ENCODE data around the gene MCUB. TPM values are rescaled to one million over a fixed set of nuclear protein-coding genes. Genes with fewer than 3 reads are reported as not detected.
"Not testable (repeated sequence)": the region's sequence is repeated elsewhere in the genome, so short reads cannot be mapped to it uniquely, and the experiment has no call there.

Gene MCUB
- total RNA-seq, 1 donor from 2014 or later = 44.9 TPM

- Mint-ChIP-seq H3K4me1 (ENCODE audit: unreplicated experiment) (peaks cover 30% of the 10 kb centered on the region), H3K27ac (ENCODE audit: unreplicated experiment) (no peak overlapping the region), H3K4me3 (ENCODE audit: unreplicated experiment) (no peak overlapping the region), H3K27me3 (ENCODE audit: unreplicated experiment) (peaks cover 3% of the 10 kb centered on the region), H3K36me3 (ENCODE audit: low read depth, unreplicated experiment) (no peaks in the 10 kb centered on the region), H3K9me3 (ENCODE audit: unreplicated experiment) (no peaks in the 10 kb centered on the region)
- TF ChIP-seq, protein P1, sequence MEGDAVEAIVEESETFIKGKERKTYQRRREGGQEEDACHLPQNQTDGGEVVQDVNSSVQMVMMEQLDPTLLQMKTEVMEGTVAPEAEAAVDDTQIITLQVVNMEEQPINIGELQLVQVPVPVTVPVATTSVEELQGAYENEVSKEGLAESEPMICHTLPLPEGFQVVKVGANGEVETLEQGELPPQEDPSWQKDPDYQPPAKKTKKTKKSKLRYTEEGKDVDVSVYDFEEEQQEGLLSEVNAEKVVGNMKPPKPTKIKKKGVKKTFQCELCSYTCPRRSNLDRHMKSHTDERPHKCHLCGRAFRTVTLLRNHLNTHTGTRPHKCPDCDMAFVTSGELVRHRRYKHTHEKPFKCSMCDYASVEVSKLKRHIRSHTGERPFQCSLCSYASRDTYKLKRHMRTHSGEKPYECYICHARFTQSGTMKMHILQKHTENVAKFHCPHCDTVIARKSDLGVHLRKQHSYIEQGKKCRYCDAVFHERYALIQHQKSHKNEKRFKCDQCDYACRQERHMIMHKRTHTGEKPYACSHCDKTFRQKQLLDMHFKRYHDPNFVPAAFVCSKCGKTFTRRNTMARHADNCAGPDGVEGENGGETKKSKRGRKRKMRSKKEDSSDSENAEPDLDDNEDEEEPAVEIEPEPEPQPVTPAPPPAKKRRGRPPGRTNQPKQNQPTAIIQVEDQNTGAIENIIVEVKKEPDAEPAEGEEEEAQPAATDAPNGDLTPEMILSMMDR (IDR thresholded peaks at IDR 0.05; ENCODE audit: unreplicated experiment) = no peak
- DNase-seq (ENCODE audit: low spot score) = no peak
These were observed 15.1 kb downstream of the MCUB start for GRCh38 chr4:109574931-109575804.

GRCh38 chr4:109576462-109576861, 16.4 kb downstream of the MCUB start:
- TF ChIP-seq, protein P1 (IDR thresholded peaks at IDR 0.05; ENCODE audit: unreplicated experiment) = no peak
- peaks cover 30% of the 10 kb centered on the region for H3K4me1 Mint-ChIP-seq (ENCODE audit: unreplicated experiment)
- H3K9me3 Mint-ChIP-seq (ENCODE audit: unreplicated experiment) = no peaks in the 10 kb centered on the region
- no peak overlapping the region for H3K4me3 Mint-ChIP-seq (ENCODE audit: unreplicated experiment)
- H3K36me3 Mint-ChIP-seq (ENCODE audit: low read depth, unreplicated experiment) = peaks cover 7% of the 10 kb centered on the region
- peaks cover 3% of the 10 kb centered on the region for H3K27me3 Mint-ChIP-seq (ENCODE audit: unreplicated experiment)
- no peak for DNase-seq (ENCODE audit: low spot score)
- peak overlapping the region; percentile 94 for H3K27ac Mint-ChIP-seq (ENCODE audit: unreplicated experiment)

GRCh38 chr4:109578846-109579245, 18.8 kb downstream of the MCUB start:
- peaks cover 7% of the 10 kb centered on the region for H3K36me3 Mint-ChIP-seq (ENCODE audit: low read depth, unreplicated experiment)
- TF ChIP-seq, protein P1 (IDR thresholded peaks at IDR 0.05; ENCODE audit: unreplicated experiment) = no peak
- peaks cover 26% of the 10 kb centered on the region for H3K4me1 Mint-ChIP-seq (ENCODE audit: unreplicated experiment)
- H3K9me3 Mint-ChIP-seq (ENCODE audit: unreplicated experiment) = peaks cover 5% of the 10 kb centered on the region
- no peak for DNase-seq (ENCODE audit: low spot score)
- H3K27me3 Mint-ChIP-seq (ENCODE audit: unreplicated experiment) = peaks cover 6% of the 10 kb centered on the region
- H3K4me3 Mint-ChIP-seq (ENCODE audit: unreplicated experiment) = no peak overlapping the region
- H3K27ac Mint-ChIP-seq (ENCODE audit: unreplicated experiment) = no peak overlapping the region

GRCh38 chr4:109579997-109580396, 20.0 kb downstream of the MCUB start:
- peaks cover 17% of the 10 kb centered on the region for H3K4me1 Mint-ChIP-seq (ENCODE audit: unreplicated experiment)
- not testable (repeated sequence) for H3K36me3 Mint-ChIP-seq (ENCODE audit: low read depth, unreplicated experiment); H3K27ac Mint-ChIP-seq (ENCODE audit: unreplicated experiment); H3K9me3 Mint-ChIP-seq (ENCODE audit: unreplicated experiment); H3K27me3 Mint-ChIP-seq (ENCODE audit: unreplicated experiment); H3K4me3 Mint-ChIP-seq (ENCODE audit: unreplicated experiment); DNase-seq (ENCODE audit: low spot score)

DNA sequence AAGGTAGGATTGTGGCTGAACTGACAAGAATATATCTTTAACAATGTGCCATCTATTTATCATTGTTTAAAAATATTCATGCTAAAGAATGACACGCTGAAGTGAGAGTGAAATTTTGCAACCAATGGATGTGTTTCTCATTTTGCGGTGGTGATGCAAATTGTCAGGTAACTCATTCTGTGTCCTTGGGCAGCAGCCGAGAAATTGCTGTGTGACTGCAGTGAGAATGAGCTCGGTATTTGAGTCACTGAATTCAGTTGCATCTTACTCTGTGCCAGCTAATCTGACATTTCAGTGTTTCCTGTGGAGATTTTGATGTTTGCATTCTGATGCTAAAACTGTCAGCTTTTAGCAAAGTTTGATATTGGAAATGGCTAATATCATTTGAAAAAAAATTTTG, 28.1 kb downstream of the MCUB start:
- Mint-ChIP-seq H3K36me3 (ENCODE audit: low read depth, unreplicated experiment) (peaks cover 7% of the 10 kb centered on the region), H3K27me3 (ENCODE audit: unreplicated experiment) (no peaks in the 10 kb centered on the region), H3K4me1 (ENCODE audit: unreplicated experiment) (peaks cover 2% of the 10 kb centered on the region), H3K27ac (ENCODE audit: unreplicated experiment) (no peak overlapping the region), H3K9me3 (ENCODE audit: unreplicated experiment) (peaks cover under 1% of the 10 kb centered on the region), H3K4me3 (ENCODE audit: unreplicated experiment) (no peak overlapping the region)
- no peak for DNase-seq (ENCODE audit: low spot score)
- TF ChIP-seq, protein P1 (IDR thresholded peaks at IDR 0.05; ENCODE audit: unreplicated experiment) = no peak
